ENCODE measurements around the gene TRPT1. TPM values are rescaled to one million over a fixed set of nuclear protein-coding genes. Genes with fewer than 3 reads are reported as not detected.

Gene TRPT1
- total and polyA plus RNA-seq, 2 of the 4 experiments (the other 2 are of a cell fraction), result 63.2 to 81.9 TPM

DNA sequence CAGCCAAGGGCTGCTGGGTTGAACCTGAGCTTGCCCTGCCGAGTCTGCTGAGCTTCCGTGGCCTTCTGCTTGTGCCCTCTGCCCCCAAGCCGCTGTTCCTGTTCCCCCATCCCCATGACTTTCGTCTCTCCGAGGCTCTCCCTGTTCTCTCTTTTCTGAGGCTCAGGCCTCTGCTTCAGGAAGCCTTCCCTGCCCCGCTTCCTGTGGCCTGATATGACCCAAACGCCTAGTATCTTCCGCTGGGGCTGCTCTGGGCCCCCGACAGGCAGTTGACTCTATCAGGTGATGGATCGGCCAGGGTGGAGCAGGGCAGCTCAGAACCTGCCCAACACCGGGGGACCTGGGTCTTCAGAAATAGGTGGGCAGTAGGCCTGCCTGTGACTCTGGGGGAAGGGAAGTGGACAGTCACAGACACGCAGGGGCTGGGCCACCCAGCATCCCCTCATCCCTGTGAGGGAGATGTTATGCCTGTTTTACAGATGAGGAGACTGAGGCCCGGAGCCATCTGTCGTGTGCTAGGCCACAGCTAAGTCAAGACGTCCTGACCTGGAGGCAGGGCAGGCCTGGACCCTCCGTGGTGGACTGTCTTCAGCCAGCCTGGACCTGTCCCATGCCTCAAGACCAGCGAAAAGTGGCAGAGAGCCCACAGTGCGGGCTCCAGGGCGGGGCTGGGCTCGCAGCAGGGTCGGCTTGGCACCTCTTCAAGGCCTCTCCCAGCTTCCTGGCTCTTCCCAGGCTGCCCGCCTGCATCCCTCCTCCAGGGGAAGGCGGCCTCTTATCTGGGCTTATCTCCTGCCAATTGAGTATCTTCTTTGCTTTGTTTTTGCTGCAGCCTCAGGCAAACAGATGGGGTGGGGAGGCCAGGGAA lies 42.3 kb upstream of the TRPT1 start:
- WGBS, 2 experiments (ENCODE audit: extremely low coverage in 2 of 2, insufficient read length in 1 of 2), result 67% methylated on average over 13 of the region's 23 CpGs; no CpG with 5 or more reads in 1 of the 2 experiments
- H3K4me2 ChIP-seq (ENCODE audit: low read depth, low read length), result peak overlapping the region; percentile 73
- CTCF ChIA-PET, result interaction anchor here (1.5 kb wide), 1 partner anchor 9 kb away, joined by 3 read pairs; no protein-coding TSS in a partner anchor
- H3K9me1 ChIP-seq (ENCODE audit: insufficient read depth, low read length), result peaks cover 5% of the 10 kb centered on the region; the same call in 1 of the 2 replicates
- H3K4me3 ChIP-seq (ENCODE audit: insufficient read depth, low read depth, low read length), result peak overlapping the region; percentile 56; the same call in 1 of the 2 replicates
- H2AK5ac ChIP-seq (ENCODE audit: low read depth, low read length), result peak overlapping the region; percentile 94
- no peak overlapping the region; the same call in 1 of the 2 replicates for H2BK20ac ChIP-seq (ENCODE audit: low read depth, low read length)
- peak overlapping the region; percentile 96 for H2AFZ ChIP-seq (replicated peaks; ENCODE audit: low read length, poor library complexity)
- no peaks in the 10 kb centered on the region; the same call in 1 of the 2 replicates for H4K20me1 ChIP-seq (ENCODE audit: insufficient read depth, low read length)
- peak overlapping the region; percentile 51 for H4K5ac ChIP-seq (ENCODE audit: low read depth, low read length)
- peak overlapping the region; percentile 75 for H3K9ac ChIP-seq (ENCODE audit: low read depth, low read length)
- 0 out of 3 replicates have a peak overlapping the region, but pooled peaks have one; percentile 39 for H2BK15ac ChIP-seq (ENCODE audit: low read depth, low read length)
- peaks cover 12% of the 10 kb centered on the region; the same call in 1 of the 2 replicates for H3K36me3 ChIP-seq (ENCODE audit: control insufficient read depth, insufficient read depth, low read length)
- H3K27ac ChIP-seq (ENCODE audit: insufficient read depth, low read length), result peak overlapping the region; percentile 76
- no peaks in the 10 kb centered on the region for H3K27me3 ChIP-seq (ENCODE audit: control insufficient read depth, insufficient read depth, low read length)
- peak overlapping the region; percentile 90 for H2AK9ac ChIP-seq (replicated peaks; ENCODE audit: low read depth, low read length, poor library complexity)
- no peaks in the 10 kb centered on the region for H3K9me3 ChIP-seq (ENCODE audit: control insufficient read depth, insufficient read depth, low read length)
- H3K56ac ChIP-seq (ENCODE audit: extremely low read depth, insufficient read depth, low read length), result peak overlapping the region; percentile 82; the same call in 1 of the 2 replicates
- TF ChIP-seq MAFK (IDR thresholded peaks at IDR 0.05; ENCODE audit: low read depth, low read length), result no peak
- TF ChIP-seq, protein P1, sequence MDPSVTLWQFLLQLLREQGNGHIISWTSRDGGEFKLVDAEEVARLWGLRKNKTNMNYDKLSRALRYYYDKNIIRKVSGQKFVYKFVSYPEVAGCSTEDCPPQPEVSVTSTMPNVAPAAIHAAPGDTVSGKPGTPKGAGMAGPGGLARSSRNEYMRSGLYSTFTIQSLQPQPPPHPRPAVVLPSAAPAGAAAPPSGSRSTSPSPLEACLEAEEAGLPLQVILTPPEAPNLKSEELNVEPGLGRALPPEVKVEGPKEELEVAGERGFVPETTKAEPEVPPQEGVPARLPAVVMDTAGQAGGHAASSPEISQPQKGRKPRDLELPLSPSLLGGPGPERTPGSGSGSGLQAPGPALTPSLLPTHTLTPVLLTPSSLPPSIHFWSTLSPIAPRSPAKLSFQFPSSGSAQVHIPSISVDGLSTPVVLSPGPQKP (IDR thresholded peaks at IDR 0.05; ENCODE audit: borderline replicate concordance, low read depth, low read length), result no peak
- TF ChIP-seq CEBPB (IDR thresholded peaks at IDR 0.05; ENCODE audit: low read depth, low read length), result no peak
- no peak for TF ChIP-seq RFX5 (IDR thresholded peaks at IDR 0.05; ENCODE audit: low read depth, low read length)
- TF ChIP-seq, protein P2, sequence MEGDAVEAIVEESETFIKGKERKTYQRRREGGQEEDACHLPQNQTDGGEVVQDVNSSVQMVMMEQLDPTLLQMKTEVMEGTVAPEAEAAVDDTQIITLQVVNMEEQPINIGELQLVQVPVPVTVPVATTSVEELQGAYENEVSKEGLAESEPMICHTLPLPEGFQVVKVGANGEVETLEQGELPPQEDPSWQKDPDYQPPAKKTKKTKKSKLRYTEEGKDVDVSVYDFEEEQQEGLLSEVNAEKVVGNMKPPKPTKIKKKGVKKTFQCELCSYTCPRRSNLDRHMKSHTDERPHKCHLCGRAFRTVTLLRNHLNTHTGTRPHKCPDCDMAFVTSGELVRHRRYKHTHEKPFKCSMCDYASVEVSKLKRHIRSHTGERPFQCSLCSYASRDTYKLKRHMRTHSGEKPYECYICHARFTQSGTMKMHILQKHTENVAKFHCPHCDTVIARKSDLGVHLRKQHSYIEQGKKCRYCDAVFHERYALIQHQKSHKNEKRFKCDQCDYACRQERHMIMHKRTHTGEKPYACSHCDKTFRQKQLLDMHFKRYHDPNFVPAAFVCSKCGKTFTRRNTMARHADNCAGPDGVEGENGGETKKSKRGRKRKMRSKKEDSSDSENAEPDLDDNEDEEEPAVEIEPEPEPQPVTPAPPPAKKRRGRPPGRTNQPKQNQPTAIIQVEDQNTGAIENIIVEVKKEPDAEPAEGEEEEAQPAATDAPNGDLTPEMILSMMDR (conservative IDR thresholded peaks at IDR 0.05; ENCODE audit: low read depth, low read length), result no peak
- TF ChIP-seq RAD21 (IDR thresholded peaks at IDR 0.05; ENCODE audit: low read length), result no peak
- no peak for TF ChIP-seq CHD1 (IDR thresholded peaks at IDR 0.05; ENCODE audit: low read depth, low read length)
- peak overlapping the region; percentile 88 for H3K4ac ChIP-seq (ENCODE audit: low read depth, low read length)
- H3K18ac ChIP-seq (ENCODE audit: low read depth, low read length), result no peak overlapping the region; the same call in 1 of the 2 replicates
- intact Hi-C loops (cut with micrococcal nuclease) (no loop called here), in situ Hi-C loops (cut with MboI; ENCODE audit: low sequenced_read_pairs) (no loop called here), dilution Hi-C loops (cut with HindIII; ENCODE audit: low sequenced_read_pairs, unreplicated experiment) (no loop called here)
- peak; percentile 0 for ATAC-seq (ENCODE audit: low read depth)
- DNase-seq, result peak; percentile 48
- no TSS peak for BruUV-seq (replicated peaks)
- POLR2A ChIA-PET (ENCODE audit: unreplicated experiment), result interaction anchor here (1.2 kb wide), 1 partner anchor 19 kb away, joined by 3 read pairs; no protein-coding TSS in a partner anchor
- peak overlapping the region; percentile 73 for H3K23ac ChIP-seq (ENCODE audit: low read depth, low read length)
- peak overlapping the region; percentile 94; the same call in 1 of the 2 replicates for H4K91ac ChIP-seq (ENCODE audit: insufficient read depth, low read depth, low read length)
- H3K4me1 ChIP-seq (ENCODE audit: control insufficient read depth, insufficient read depth, low read length), result peaks cover 14% of the 10 kb centered on the region
- peak overlapping the region; percentile 87 for H3K14ac ChIP-seq (replicated peaks; ENCODE audit: low read depth, low read length)
- peaks cover 9 to 34% of the 10 kb centered on the region in 2 experiments for H3K79me1 ChIP-seq (ENCODE audit: low read depth in 1 of 2, low read length in 2 of 2)
- peak overlapping the region; percentile 77 to 96 for H4K8ac ChIP-seq (ENCODE audit: low read depth in 2 of 2, low read length in 2 of 2)
- H2BK120ac ChIP-seq (ENCODE audit: low read depth, low read length), result peak overlapping the region; percentile 67; the same call in 1 of the 2 replicates
- peak overlapping the region; percentile 61 for H2BK5ac ChIP-seq (ENCODE audit: low read depth, low read length, poor library complexity, severe bottlenecking)

All from IMR-90 (cell line).